Testis (tissue), 2 donors: ENCODE data around the gene RNF40.

Source experiments
- POLR2A ChIP-seq: fragments of 450-650 bp; IDR thresholded peaks from one replicate; pipeline ENCODE4 v1.6.1; 2017; ENCODE audit warnings: antibody characterized with exemption, mild to moderate bottlenecking, moderate library complexity
- TF ChIP-seq, protein P1 (sequence below), 3 experiments: fragments of 450-650 bp in 2 of 3; fragments of 200-600 bp in 1 of 3; sonication (generic) in 1 of 3; IDR thresholded peaks; one replicate each; pipeline ENCODE4 v1.5.1; 2016 to 2019; ENCODE audit warnings: antibody characterized with exemption in 3 of 3, mild to moderate bottlenecking in 2 of 3, moderate library complexity in 1 of 3

DNA sequence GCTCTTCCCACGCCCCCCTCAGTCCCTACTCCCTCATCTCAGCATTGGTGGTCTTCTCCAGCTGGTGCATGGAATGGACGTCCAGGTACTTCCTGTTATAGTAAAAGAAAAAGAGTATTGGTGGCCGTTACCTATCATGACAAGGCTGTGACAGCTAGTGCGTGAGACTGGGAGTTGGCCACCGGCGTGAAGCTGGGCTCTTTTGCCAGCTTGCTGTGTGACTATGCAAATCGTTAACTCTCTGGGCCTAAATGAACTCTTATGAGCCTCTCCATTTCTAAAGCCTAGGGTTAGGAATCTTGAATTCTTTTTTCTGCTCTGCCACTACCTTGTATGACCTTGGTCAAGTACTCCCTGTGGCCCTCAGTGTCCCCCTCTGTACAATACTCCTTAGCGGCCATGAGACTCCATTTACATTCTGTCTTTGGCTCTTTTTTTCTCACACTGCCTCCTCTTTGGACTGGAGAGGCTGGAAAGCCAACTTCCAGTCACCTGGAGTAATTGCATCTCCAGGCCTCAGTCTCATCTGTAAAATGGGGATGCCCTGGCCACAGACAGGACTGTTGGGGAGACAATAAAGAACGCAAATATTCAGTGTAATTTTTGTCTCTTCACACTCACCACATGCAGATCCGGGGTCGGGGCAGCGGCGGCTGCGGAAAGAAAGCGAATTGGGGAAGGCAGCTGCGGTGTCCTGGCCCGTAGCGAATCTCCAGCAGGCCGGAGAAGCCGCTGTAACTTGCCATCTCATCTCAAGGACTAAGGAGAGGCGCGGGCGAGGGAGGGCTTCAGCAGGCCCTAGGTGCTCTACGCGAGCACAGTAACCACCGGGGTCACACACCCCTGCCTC, 1.3 kb upstream of the RNF40 start:
- TF ChIP-seq, protein P1, sequence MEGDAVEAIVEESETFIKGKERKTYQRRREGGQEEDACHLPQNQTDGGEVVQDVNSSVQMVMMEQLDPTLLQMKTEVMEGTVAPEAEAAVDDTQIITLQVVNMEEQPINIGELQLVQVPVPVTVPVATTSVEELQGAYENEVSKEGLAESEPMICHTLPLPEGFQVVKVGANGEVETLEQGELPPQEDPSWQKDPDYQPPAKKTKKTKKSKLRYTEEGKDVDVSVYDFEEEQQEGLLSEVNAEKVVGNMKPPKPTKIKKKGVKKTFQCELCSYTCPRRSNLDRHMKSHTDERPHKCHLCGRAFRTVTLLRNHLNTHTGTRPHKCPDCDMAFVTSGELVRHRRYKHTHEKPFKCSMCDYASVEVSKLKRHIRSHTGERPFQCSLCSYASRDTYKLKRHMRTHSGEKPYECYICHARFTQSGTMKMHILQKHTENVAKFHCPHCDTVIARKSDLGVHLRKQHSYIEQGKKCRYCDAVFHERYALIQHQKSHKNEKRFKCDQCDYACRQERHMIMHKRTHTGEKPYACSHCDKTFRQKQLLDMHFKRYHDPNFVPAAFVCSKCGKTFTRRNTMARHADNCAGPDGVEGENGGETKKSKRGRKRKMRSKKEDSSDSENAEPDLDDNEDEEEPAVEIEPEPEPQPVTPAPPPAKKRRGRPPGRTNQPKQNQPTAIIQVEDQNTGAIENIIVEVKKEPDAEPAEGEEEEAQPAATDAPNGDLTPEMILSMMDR (IDR thresholded peaks at IDR 0.05) = no peak
- no peak for TF ChIP-seq POLR2A
